HepG2 (cell line): ENCODE data around the gene DAAM1. TPM values are rescaled to one million over a fixed set of nuclear protein-coding genes. Genes with fewer than 3 reads are reported as not detected.

Experiments
- ATAC-seq: fragments of 200-7000 bp; cut with Tn5 transposase; 3 replicates; pipeline ENCODE4 v1.9.1; 2020; ENCODE audit warnings: mild to moderate bottlenecking, moderate library complexity
- BruUV-seq: library from RNA; stranded (reverse); fragments of 400-500 nt; replicated peaks from 2 replicates; lab custom pipeline; 2021; lab: Mats Ljungman, UMichigan
- CTCF ChIA-PET: fragments of 300-600 bp; formaldehyde crosslinking; extraction: SDS; loops from one replicate; lab custom pipeline; 2021; ENCODE audit warnings: low total read pairs, inconsistent platforms, low intra/inter-chr PET ratio; lab: Yijun Ruan, JAX
- POLR2A ChIA-PET: fragments of 350-600 bp; sonication (Branson Sonifier 250); formaldehyde crosslinking; loops from one replicate; lab custom pipeline; 2020; ENCODE audit warnings: antibody characterized with exemption, inconsistent platforms; lab: Yijun Ruan, JAX
- DNase-seq: peaks from one replicate; pipeline ENCODE4 v3.0.0-alpha.2; 2015; ENCODE audit warnings: low spot score
- FAIRE-seq: peaks from 3 replicates; lab custom pipeline; 2011; peaks lifted over from hg19 to GRCh38; lab: Jason Lieb, UNC
- H2AFZ ChIP-seq: one replicate; pipeline ENCODE4 v1.6.1; 2011; ENCODE audit warnings: low read length, inconsistent platforms
- H3K27ac ChIP-seq: fragments of 300-600 bp; 3 replicates; pipeline ENCODE4 v1.8.0; 2011; ENCODE audit warnings: mixed run types, mild to moderate bottlenecking, mixed read lengths, low read length, inconsistent platforms; ENCODE audit not compliant: insufficient read depth; ENCODE audit errors: extremely low read length
- H3K27me3 ChIP-seq, 2 experiments: fragments of 200-600 bp in 1 of 2; 2 replicates in 1 of 2; 3 replicates in 1 of 2; pipeline versions ENCODE4 v1.6.0 to v1.8.0; 2011; ENCODE audit warnings: low read length in 2 of 2, mild to moderate bottlenecking in 2 of 2, moderate library complexity in 2 of 2, inconsistent platforms in 1 of 2; ENCODE audit not compliant: insufficient read depth in 2 of 2, control insufficient read depth in 1 of 2
- H3K36me3 ChIP-seq, 2 experiments: fragments of 200-600 bp in 1 of 2; replicated peaks in 1 of 2; 2 replicates in 1 of 2; 3 replicates in 1 of 2; pipeline versions ENCODE4 v1.5.1 to v1.8.0; 2011; ENCODE audit warnings: low read length in 2 of 2, inconsistent platforms in 1 of 2; ENCODE audit not compliant: insufficient read depth in 2 of 2, control insufficient read depth in 1 of 2
- H3K4me1 ChIP-seq: 2 replicates; pipeline ENCODE4 v1.5.1; 2012; ENCODE audit warnings: low read length, inconsistent platforms; ENCODE audit not compliant: insufficient read depth
- H3K4me2 ChIP-seq: 2 replicates; pipeline ENCODE4 v1.6.0; 2011; ENCODE audit warnings: low read depth, low read length, inconsistent platforms
- H3K4me3 ChIP-seq, 3 experiments: fragments of 200-600 bp in 1 of 3; sonication (generic), shearing (Covaris generic) in 1 of 3; replicated peaks in 1 of 3; 2 replicates each; pipeline ENCODE4 v1.5.1; 2011 to 2016; ENCODE audit warnings: low read length in 3 of 3, inconsistent platforms in 2 of 3, low read depth in 2 of 3, mild to moderate bottlenecking in 2 of 3, control low read depth in 1 of 3, mixed read lengths in 1 of 3; ENCODE audit not compliant: insufficient read depth in 1 of 3
- H3K79me2 ChIP-seq: one replicate; pipeline ENCODE4 v1.6.1; 2011; ENCODE audit warnings: low read length, inconsistent platforms; ENCODE audit not compliant: insufficient read depth
- H3K9ac ChIP-seq: 2 replicates; pipeline ENCODE4 v1.6.0; 2011; ENCODE audit warnings: mild to moderate bottlenecking, low read depth, low read length, inconsistent platforms; ENCODE audit not compliant: insufficient read depth
- H3K9me3 ChIP-seq: 2 replicates; pipeline ENCODE4 v1.5.1; 2012; ENCODE audit warnings: mild to moderate bottlenecking, low read length
- H4K20me1 ChIP-seq: 2 replicates; pipeline ENCODE4 v1.6.0; 2011; ENCODE audit warnings: inconsistent platforms, mild to moderate bottlenecking, low read length, moderate library complexity; ENCODE audit not compliant: insufficient read depth
- EEA1 ChIP-seq: sonication (generic); formaldehyde crosslinking; IDR thresholded peaks from 2 replicates; pipeline ENCODE4 v1.5.1; 2020; ENCODE audit warnings: mild to moderate bottlenecking, missing genetic modification reagents, borderline replicate concordance
- EED ChIP-seq: sonication (generic); formaldehyde crosslinking; IDR thresholded peaks from 2 replicates; pipeline ENCODE4 v1.5.0; 2020; ENCODE audit warnings: mild to moderate bottlenecking, missing genetic modification reagents
- HDAC6 ChIP-seq: fragments of 200-600 bp; sonication (generic); IDR thresholded peaks from 2 replicates; pipeline ENCODE4 v1.7.0; 2017; ENCODE audit warnings: mild to moderate bottlenecking, antibody characterized with exemption, low read length, low read depth
- SMARCE1 ChIP-seq: fragments of 450-650 bp; IDR thresholded peaks from 2 replicates; pipeline ENCODE4 v1.6.1; 2017; ENCODE audit warnings: borderline replicate concordance
- ZNF280B ChIP-seq: sonication (generic); formaldehyde crosslinking; IDR thresholded peaks from 2 replicates; pipeline ENCODE4 v1.5.0; 2020; ENCODE audit warnings: missing genetic modification reagents, mild to moderate bottlenecking, borderline replicate concordance
- WGBS: methylation state at CpG from one replicate; pipeline ENCODE4 v1.1.6; 2017; ENCODE audit warnings: low lambda C conversion rate; 5-methylcytosine and 5-hydroxymethylcytosine counted together
- in situ Hi-C: cut with HindIII; loops from 2 replicates; pipeline ENCODE4 v1.10.0; 2017; ENCODE audit warnings: low pct_unique_long_range_greater_than_20kb; ENCODE audit not compliant: extremely low pct_ligation_motif_present
- intact Hi-C: fragments of 100-400 bp; cut with micrococcal nuclease; formaldehyde crosslinking; loops from one replicate; pipeline ENCODE4 v1.10.0; 2022; ENCODE audit not compliant: unreplicated experiment
- polyA plus RNA-seq, 8 experiments: library from polyadenylated mRNA; depleted of rRNA in 3 of 8; stranded (reverse) in 7 of 8; unstranded in 1 of 8; fragments of >200 nt; fragmentation: Illumina TruSeq in 4 of 8; extraction: Trizol in 4 of 8; gene quantifications; 2 replicates each; pipeline versions ENCODE4 v1.2.1 to v1.2.3, GENCODE V29; 2011 to 2016; ENCODE audit warnings: low read depth in 4 of 8, missing spikeins in 1 of 8, mixed read lengths in 1 of 8; ENCODE audit not compliant: insufficient read depth in 1 of 8
- total RNA-seq, 5 experiments: library from RNA; depleted of rRNA; stranded (reverse); fragments of >200 nt; fragmentation: Illumina TruSeq; extraction: Trizol; gene quantifications; 2 replicates each; pipeline ENCODE4 v1.2.3, GENCODE V29; 2016; ENCODE audit warnings: low read depth in 1 of 5
- TF ChIP-seq, protein P1 (sequence below), 2 experiments: sonication (generic) in 1 of 2; formaldehyde crosslinking in 1 of 2; IDR thresholded peaks; 2 replicates each; pipeline versions ENCODE4 v1.4.0 to v1.6.1; 2018 to 2020; ENCODE audit warnings: missing genetic modification reagents in 2 of 2, borderline replicate concordance in 1 of 2, low read depth in 1 of 2, mild to moderate bottlenecking in 1 of 2, missing biosample characterization in 1 of 2
- TF ChIP-seq, protein P2 (sequence below): conservative IDR thresholded peaks from 2 replicates; pipeline ENCODE4 v1.6.1; 2018; ENCODE audit warnings: missing genetic modification reagents

The DAAM1 gene
- total and polyA plus RNA-seq, 2 of the 13 experiments (the other 11 are each of a cell fraction or from before 2014, with no cell fraction given): 10.9 to 24.5 TPM

- H3K4me3 ChIP-seq: no peak overlapping the region
- WGBS: 99% methylated on average over 3 of the region's 3 CpGs
- no peak overlapping the region for H3K4me2 ChIP-seq
- H3K27ac ChIP-seq: no peak overlapping the region
- H3K36me3 ChIP-seq: peaks cover 8 to 34% of the 10 kb centered on the region in 2 experiments; a peak in 4 of 5 replicates
- intact Hi-C loops: no loop called here
- no peak overlapping the region for H2AFZ ChIP-seq
- ChIA-PET CTCF (no interaction called here), POLR2A (no interaction called here)
- FAIRE-seq (no peak), ATAC-seq (no peak), DNase-seq (no peak)
- BruUV-seq: no TSS peak
- TF ChIP-seq, protein P1, sequence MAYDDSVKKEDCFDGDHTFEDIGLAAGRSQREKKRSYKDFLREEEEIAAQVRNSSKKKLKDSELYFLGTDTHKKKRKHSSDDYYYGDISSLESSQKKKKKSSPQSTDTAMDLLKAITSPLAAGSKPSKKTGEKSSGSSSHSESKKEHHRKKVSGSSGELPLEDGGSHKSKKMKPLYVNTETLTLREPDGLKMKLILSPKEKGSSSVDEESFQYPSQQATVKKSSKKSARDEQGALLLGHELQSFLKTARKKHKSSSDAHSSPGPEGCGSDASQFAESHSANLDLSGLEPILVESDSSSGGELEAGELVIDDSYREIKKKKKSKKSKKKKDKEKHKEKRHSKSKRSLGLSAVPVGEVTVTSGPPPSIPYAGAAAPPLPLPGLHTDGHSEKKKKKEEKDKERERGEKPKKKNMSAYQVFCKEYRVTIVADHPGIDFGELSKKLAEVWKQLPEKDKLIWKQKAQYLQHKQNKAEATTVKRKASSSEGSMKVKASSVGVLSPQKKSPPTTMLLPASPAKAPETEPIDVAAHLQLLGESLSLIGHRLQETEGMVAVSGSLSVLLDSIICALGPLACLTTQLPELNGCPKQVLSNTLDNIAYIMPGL (CRISPR knock-in tag; IDR thresholded peaks at IDR 0.05; ENCODE audit: borderline replicate concordance in 1 of 2, low read depth in 1 of 2): no peak
- H3K4me1 ChIP-seq: no peaks in the 10 kb centered on the region
- H4K20me1 ChIP-seq: no peaks in the 10 kb centered on the region
- in situ Hi-C loops: no loop called here
- no peak overlapping the region for H3K9ac ChIP-seq
- no peaks in the 10 kb centered on the region for H3K27me3 ChIP-seq
- no peaks in the 10 kb centered on the region for H3K9me3 ChIP-seq
- no peaks in the 10 kb centered on the region for H3K79me2 ChIP-seq
Measured at GRCh38 chr14:59269466-59269865, 81.0 kb downstream of the DAAM1 start.

- ATAC-seq (no peak), FAIRE-seq (no peak), DNase-seq (no peak)
- Histone ChIP-seq H3K4me3 (no peak overlapping the region), H3K4me2 (no peak overlapping the region), H3K4me1 (peaks cover 15% of the 10 kb centered on the region), H3K9me3 (no peaks in the 10 kb centered on the region), H3K27me3 (no peaks in the 10 kb centered on the region), H2AFZ (no peak overlapping the region), H3K27ac (no peak overlapping the region), H3K36me3 (peaks cover 4 to 17% of the 10 kb centered on the region in 2 experiments; a peak in 4 of 5 replicates), H3K79me2 (no peaks in the 10 kb centered on the region), H4K20me1 (no peaks in the 10 kb centered on the region), H3K9ac (no peak overlapping the region)
- intact Hi-C loops (no loop called here), in situ Hi-C loops (no loop called here)
- 97% methylated on average over 2 of the region's 2 CpGs for WGBS
- TF ChIP-seq HDAC6 (no peak), SMARCE1 (no peak), EED (CRISPR knock-in tag) (no peak), EEA1 (no peak), ZNF280B (CRISPR knock-in tag) (no peak)
- TF ChIP-seq, protein P2, sequence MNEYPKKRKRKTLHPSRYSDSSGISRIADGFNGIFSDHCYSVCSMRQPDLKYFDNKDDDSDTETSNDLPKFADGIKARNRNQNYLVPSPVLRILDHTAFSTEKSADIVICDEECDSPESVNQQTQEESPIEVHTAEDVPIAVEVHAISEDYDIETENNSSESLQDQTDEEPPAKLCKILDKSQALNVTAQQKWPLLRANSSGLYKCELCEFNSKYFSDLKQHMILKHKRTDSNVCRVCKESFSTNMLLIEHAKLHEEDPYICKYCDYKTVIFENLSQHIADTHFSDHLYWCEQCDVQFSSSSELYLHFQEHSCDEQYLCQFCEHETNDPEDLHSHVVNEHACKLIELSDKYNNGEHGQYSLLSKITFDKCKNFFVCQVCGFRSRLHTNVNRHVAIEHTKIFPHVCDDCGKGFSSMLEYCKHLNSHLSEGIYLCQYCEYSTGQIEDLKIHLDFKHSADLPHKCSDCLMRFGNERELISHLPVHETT (CRISPR knock-in tag): no peak
- POLR2A ChIA-PET: interaction anchor here (0.9 kb wide), 1 partner anchor 8 kb away, joined by 3 read pairs; no protein-coding TSS in a partner anchor
- CTCF ChIA-PET: no interaction called here
- BruUV-seq: no TSS peak
Measured at GRCh38 chr14:59271256-59271655, 82.8 kb downstream of the DAAM1 start.
